ENCODE data around the gene TNFRSF13B.
"Not testable (repeated sequence)": the region's sequence is repeated elsewhere in the genome, so short reads cannot be mapped to it uniquely, and the experiment has no call there.

The TNFRSF13B gene

GRCh38 chr17:16987066-16987829 is 15.3 kb upstream of the TNFRSF13B start:
- DNase-seq (ENCODE audit: low read depth, low spot score), result no peak
- Histone ChIP-seq H3K9ac (ENCODE audit: insufficient read length) (no peak overlapping the region), H3K9me3 (ENCODE audit: low read depth, low read length) (no peaks in the 10 kb centered on the region), H3K27ac (no peak overlapping the region), H3K4me3 (no peak overlapping the region), H3K36me3 (ENCODE audit: insufficient read depth, low read length) (no peaks in the 10 kb centered on the region)
- TF ChIP-seq EZH2 (IDR thresholded peaks at IDR 0.05) (no peak), POLR2AphosphoS5 (IDR thresholded peaks at IDR 0.05; ENCODE audit: borderline replicate concordance, low read depth, low read length) (no peak), FOXP2 (optimal IDR thresholded peaks at IDR 0.05; ENCODE audit: control extremely low read depth, extremely low read length, insufficient read depth) (no peak)

GRCh38 chr17:16986391-16986790 is 14.5 kb upstream of the TNFRSF13B start:
- Histone ChIP-seq H3K4me3 (no peak overlapping the region), H3K27ac (no peak overlapping the region), H3K36me3 (ENCODE audit: insufficient read depth, low read length) (no peaks in the 10 kb centered on the region), H3K9me3 (ENCODE audit: low read depth, low read length) (no peaks in the 10 kb centered on the region), H3K9ac (ENCODE audit: insufficient read length) (no peak overlapping the region)
- no peak for DNase-seq (ENCODE audit: low read depth, low spot score)
- no peak for TF ChIP-seq FOXP2 (optimal IDR thresholded peaks at IDR 0.05; ENCODE audit: control extremely low read depth, extremely low read length, insufficient read depth)
- no peak for TF ChIP-seq POLR2AphosphoS5 (IDR thresholded peaks at IDR 0.05; ENCODE audit: borderline replicate concordance, low read depth, low read length)
- TF ChIP-seq EZH2 (IDR thresholded peaks at IDR 0.05), result no peak

- H3K4me3 ChIP-seq, result no peak overlapping the region
- no peaks in the 10 kb centered on the region for H3K9me3 ChIP-seq (ENCODE audit: low read depth, low read length)
- no peak overlapping the region for H3K9ac ChIP-seq (ENCODE audit: insufficient read length)
- H3K36me3 ChIP-seq (ENCODE audit: insufficient read depth, low read length), result no peaks in the 10 kb centered on the region
- H3K27ac ChIP-seq, result no peak overlapping the region
- TF ChIP-seq POLR2AphosphoS5 (IDR thresholded peaks at IDR 0.05; ENCODE audit: borderline replicate concordance, low read depth, low read length), result no peak
- no peak for TF ChIP-seq EZH2 (IDR thresholded peaks at IDR 0.05)
- no peak for TF ChIP-seq FOXP2 (optimal IDR thresholded peaks at IDR 0.05; ENCODE audit: control extremely low read depth, extremely low read length, insufficient read depth)
- no peak for DNase-seq (ENCODE audit: low read depth, low spot score)
Measured at GRCh38 chr17:16981928-16982327, 10.0 kb upstream of the TNFRSF13B start.

GRCh38 chr17:16980813-16981731 is 9.2 kb upstream of the TNFRSF13B start:
- no peak overlapping the region for H3K27ac ChIP-seq
- no peaks in the 10 kb centered on the region for H3K9me3 ChIP-seq (ENCODE audit: low read depth, low read length)
- no peak for TF ChIP-seq FOXP2 (optimal IDR thresholded peaks at IDR 0.05; ENCODE audit: control extremely low read depth, extremely low read length, insufficient read depth)
- TF ChIP-seq POLR2AphosphoS5 (IDR thresholded peaks at IDR 0.05; ENCODE audit: borderline replicate concordance, low read depth, low read length), result no peak
- no peak for TF ChIP-seq EZH2 (IDR thresholded peaks at IDR 0.05)
- no peak overlapping the region for H3K4me3 ChIP-seq
- no peaks in the 10 kb centered on the region for H3K36me3 ChIP-seq (ENCODE audit: insufficient read depth, low read length)
- H3K9ac ChIP-seq (ENCODE audit: insufficient read length), result no peak overlapping the region
- DNase-seq (ENCODE audit: low read depth, low spot score), result no peak

- no peak overlapping the region for H3K9ac ChIP-seq (ENCODE audit: insufficient read length)
Measured at GRCh38 chr17:16980061-16980460, 8.1 kb upstream of the TNFRSF13B start.

GRCh38 chr17:16979237-16979823 is 7.4 kb upstream of the TNFRSF13B start:
- H3K9ac ChIP-seq (ENCODE audit: insufficient read length); H3K9me3 ChIP-seq (ENCODE audit: low read depth, low read length); H3K27ac ChIP-seq; H3K36me3 ChIP-seq (ENCODE audit: insufficient read depth, low read length); DNase-seq (ENCODE audit: low read depth, low spot score); H3K4me3 ChIP-seq: not testable (repeated sequence)

More at GRCh38 chr17:16980061-16980460, 8.1 kb upstream of the TNFRSF13B start:
- Histone ChIP-seq H3K4me3 (no peak overlapping the region), H3K9me3 (ENCODE audit: low read depth, low read length) (no peaks in the 10 kb centered on the region), H3K27ac (no peak overlapping the region), H3K36me3 (ENCODE audit: insufficient read depth, low read length) (no peaks in the 10 kb centered on the region)
- no peak for TF ChIP-seq FOXP2 (optimal IDR thresholded peaks at IDR 0.05; ENCODE audit: control extremely low read depth, extremely low read length, insufficient read depth)
- TF ChIP-seq EZH2 (IDR thresholded peaks at IDR 0.05), result no peak
- TF ChIP-seq POLR2AphosphoS5 (IDR thresholded peaks at IDR 0.05; ENCODE audit: borderline replicate concordance, low read depth, low read length), result no peak
- no peak for DNase-seq (ENCODE audit: low read depth, low spot score)

- Histone ChIP-seq H3K9ac (ENCODE audit: insufficient read length) (no peak overlapping the region), H3K9me3 (ENCODE audit: low read depth, low read length) (no peaks in the 10 kb centered on the region), H3K27ac (no peak overlapping the region), H3K4me3 (no peak overlapping the region), H3K36me3 (ENCODE audit: insufficient read depth, low read length) (no peaks in the 10 kb centered on the region)
- TF ChIP-seq POLR2AphosphoS5 (IDR thresholded peaks at IDR 0.05; ENCODE audit: borderline replicate concordance, low read depth, low read length) (no peak), EZH2 (IDR thresholded peaks at IDR 0.05) (no peak), FOXP2 (optimal IDR thresholded peaks at IDR 0.05; ENCODE audit: control extremely low read depth, extremely low read length, insufficient read depth) (no peak)
- DNase-seq (ENCODE audit: low read depth, low spot score), result no peak
Measured at GRCh38 chr17:16977932-16978331, 6.0 kb upstream of the TNFRSF13B start.
